GM18511 (cell line): ENCODE data around the gene PRELID3B.

Source experiments
- ATAC-seq: cut with Tn5 transposase; IDR thresholded peaks from one replicate; pipeline ENCODE4 v1.9.1; 2021; ENCODE audit warnings: mild to moderate bottlenecking, moderate library complexity; ENCODE audit not compliant: unreplicated experiment

Gene PRELID3B

GRCh38 chr20:59042151-59042795 lies at the start of gene PRELID3B:
PRELID3B (minus strand) TSS chr20:59042786; CDS start chr20:59042730, 56 bp downstream.
- ATAC-seq = peak; percentile 32

GRCh38 chr20:59087829-59088433 lies 45.3 kb upstream of the PRELID3B start:
- ATAC-seq = no peak

- ATAC-seq = no peak
These were observed 44.3 kb upstream of the PRELID3B start for GRCh38 chr20:59086923-59087322.

- ATAC-seq = no peak
These were observed 41.7 kb upstream of the PRELID3B start for GRCh38 chr20:59084041-59084850.

- no peak for ATAC-seq
These were observed 40.4 kb upstream of the PRELID3B start for GRCh38 chr20:59082981-59083380.

GRCh38 chr20:59082077-59082740 lies 39.6 kb upstream of the PRELID3B start:
- ATAC-seq = no peak

GRCh38 chr20:59081036-59081435 lies 38.5 kb upstream of the PRELID3B start:
- ATAC-seq = no peak

GRCh38 chr20:59078231-59078630 lies 35.6 kb upstream of the PRELID3B start:
- ATAC-seq = no peak

- no peak for ATAC-seq
These were observed 35.1 kb upstream of the PRELID3B start for GRCh38 chr20:59077705-59078104.

- ATAC-seq = no peak
These were observed 33.4 kb upstream of the PRELID3B start for GRCh38 chr20:59075934-59076508.

- ATAC-seq = no peak
These were observed 31.9 kb upstream of the PRELID3B start for GRCh38 chr20:59074456-59074855.

GRCh38 chr20:59073582-59073981 lies 31.0 kb upstream of the PRELID3B start:
- no peak for ATAC-seq

GRCh38 chr20:59071216-59071615 lies 28.6 kb upstream of the PRELID3B start:
- no peak for ATAC-seq

- no peak for ATAC-seq
These were observed 26.4 kb upstream of the PRELID3B start for GRCh38 chr20:59069026-59069425.

GRCh38 chr20:59068534-59068933 lies 25.9 kb upstream of the PRELID3B start:
- ATAC-seq = no peak

- ATAC-seq = no peak
These were observed 21.7 kb upstream of the PRELID3B start for GRCh38 chr20:59064214-59064722.

- ATAC-seq = no peak
These were observed 21.0 kb upstream of the PRELID3B start for GRCh38 chr20:59063358-59064213.

GRCh38 chr20:59062081-59062480 lies 19.5 kb upstream of the PRELID3B start:
- ATAC-seq = no peak

- no peak for ATAC-seq
These were observed 12.7 kb upstream of the PRELID3B start for GRCh38 chr20:59055302-59055701.

- no peak for ATAC-seq
These were observed 9.1 kb upstream of the PRELID3B start for GRCh38 chr20:59051666-59052185.
